A549 (cell line): Measurements from ENCODE around the gene ZNRF3. TPM values are rescaled to one million over a fixed set of nuclear protein-coding genes. Genes with fewer than 3 reads are reported as not detected.
A peak's percentile ranks its signal among the peaks of the same experiment; 100 is the strongest.

Source experiments
- ATAC-seq, 2 experiments: fragments of 200-7000 bp in 1 of 2; fragments of >200 bp in 1 of 2; cut with Nextera tagmentation in 1 of 2; cut with Tn5 transposase in 1 of 2; 3 replicates each; pipeline versions ENCODE4 v1.8.0 to v1.9.1; 2018 to 2020; ENCODE audit warnings: mild to moderate bottlenecking in 1 of 2, moderate library complexity in 1 of 2
- CTCF ChIA-PET: fragments of 300-600 bp; sonication (Branson Sonifier 250); formaldehyde crosslinking; extraction: SDS; loops from one replicate; lab custom pipeline; 2021; ENCODE audit warnings: antibody characterized with exemption, inconsistent platforms; lab: Yijun Ruan, JAX
- POLR2A ChIA-PET: fragments of 350-600 bp; formaldehyde crosslinking; extraction: SDS; loops from one replicate; lab custom pipeline; 2021; ENCODE audit warnings: antibody characterized with exemption, inconsistent platforms; lab: Yijun Ruan, JAX
- DNase-seq, 2 experiments: peaks; one replicate each; pipeline versions ENCODE4 v3.0.0 to v3.0.0-alpha.2; 2011 to 2016; ENCODE audit warnings: low read depth in 1 of 2, low spot score in 1 of 2
- FAIRE-seq: peaks from 2 replicates; lab custom pipeline; 2011; peaks lifted over from hg19 to GRCh38; lab: Jason Lieb, UNC
- H3K27ac ChIP-seq, 2 experiments: fragments of >200 bp; sonication (Bioruptor Twin); formaldehyde crosslinking; 3 replicates each; pipeline ENCODE4 v1.5.1; 2016 to 2017
- H3K4me1 ChIP-seq: fragments of >200 bp; sonication (Bioruptor Twin); formaldehyde crosslinking; 3 replicates; pipeline ENCODE4 v1.6.1; 2016
- H3K4me2 ChIP-seq: fragments of >200 bp; sonication (Bioruptor Twin); formaldehyde crosslinking; 3 replicates; pipeline ENCODE4 v1.6.1; 2016
- H3K4me3 ChIP-seq: fragments of >200 bp; sonication (Bioruptor Twin); formaldehyde crosslinking; 3 replicates; pipeline ENCODE4 v1.5.1; 2016
- H3K9me3 ChIP-seq: fragments of >200 bp; sonication (Bioruptor Twin); formaldehyde crosslinking; 3 replicates; pipeline ENCODE4 v1.6.1; 2016
- ATOH8 ChIP-seq: fragments of 250-450 bp; sonication (Bioruptor Pico); IDR thresholded peaks from 2 replicates; pipeline ENCODE4 v1.5.0; 2020; ENCODE audit warnings: low read depth, mild to moderate bottlenecking, moderate library complexity
- BHLHE40 ChIP-seq: IDR thresholded peaks from 2 replicates; pipeline ENCODE4 v1.6.1; 2012; ENCODE audit warnings: low read depth, low read length, inconsistent platforms
- CBX2 ChIP-seq: fragments of 200-600 bp; sonication (generic); IDR thresholded peaks from 2 replicates; pipeline ENCODE4 v1.6.1; 2016; ENCODE audit warnings: low read depth, mild to moderate bottlenecking, borderline replicate concordance
- FOSL2 ChIP-seq, 2 experiments: fragments of 450-650 bp in 1 of 2; fragments of >200 bp in 1 of 2; sonication (Bioruptor Twin) in 1 of 2; formaldehyde crosslinking; IDR thresholded peaks; 2 replicates each; pipeline versions ENCODE4 v1.5.0 to v1.6.1; 2016 to 2020; ENCODE audit warnings: mild to moderate bottlenecking in 1 of 2, moderate library complexity in 1 of 2
- HDAC2 ChIP-seq: fragments of 200-600 bp; sonication (generic); IDR thresholded peaks from 2 replicates; pipeline ENCODE4 v1.6.1; 2016
- HOXA7 ChIP-seq: fragments of 250-450 bp; sonication (Bioruptor Pico); IDR thresholded peaks from 2 replicates; pipeline ENCODE4 v1.5.0; 2020; ENCODE audit warnings: mild to moderate bottlenecking, moderate library complexity
- KDM1A ChIP-seq: fragments of 200-600 bp; sonication (generic); IDR thresholded peaks from 2 replicates; pipeline ENCODE4 v1.6.1; 2016; ENCODE audit warnings: low read depth, mild to moderate bottlenecking
- MAZ ChIP-seq: fragments of 150-350 bp; IDR thresholded peaks from 2 replicates; pipeline ENCODE4 v1.6.1; 2014; ENCODE audit warnings: antibody characterized with exemption, low read depth, low read length, borderline replicate concordance
- MYC ChIP-seq: IDR thresholded peaks from 2 replicates; pipeline ENCODE4 v1.6.1; 2012; ENCODE audit warnings: mild to moderate bottlenecking, inconsistent platforms, low read length, improper control_type of control experiment, borderline replicate concordance
- NFE2L2 ChIP-seq: fragments of 150-350 bp; conservative IDR thresholded peaks from 2 replicates; pipeline ENCODE4 v1.6.1; 2014; ENCODE audit warnings: low read length
- NPAS2 ChIP-seq: fragments of 250-450 bp; sonication (Bioruptor Pico); IDR thresholded peaks from 2 replicates; pipeline ENCODE4 v1.8.0; 2022; ENCODE audit warnings: mild to moderate bottlenecking, moderate library complexity, borderline replicate concordance
- NR3C1 ChIP-seq: fragments of >200 bp; sonication (Bioruptor Twin); formaldehyde crosslinking; IDR thresholded peaks from 3 replicates; pipeline ENCODE4 v1.6.1; 2017
- RNF2 ChIP-seq: fragments of 200-600 bp; sonication (generic); IDR thresholded peaks from 2 replicates; pipeline ENCODE4 v1.6.1; 2016; ENCODE audit warnings: low read depth, mild to moderate bottlenecking, antibody characterized with exemption, moderate library complexity, borderline replicate concordance
- SMC3 ChIP-seq: fragments of >200 bp; sonication (Bioruptor Twin); formaldehyde crosslinking; IDR thresholded peaks from 3 replicates; pipeline ENCODE4 v1.6.1; 2018; ENCODE audit warnings: inconsistent platforms
- SREBF2 ChIP-seq: fragments of 450-650 bp; IDR thresholded peaks from 2 replicates; pipeline ENCODE4 v1.6.1; 2014; ENCODE audit warnings: mild to moderate bottlenecking, moderate library complexity
- ZC3H11A ChIP-seq: fragments of 450-650 bp; IDR thresholded peaks from 2 replicates; pipeline ENCODE4 v1.6.1; 2014; ENCODE audit warnings: antibody characterized with exemption, mild to moderate bottlenecking
- WGBS: methylation state at CpG from one replicate; pipeline ENCODE4 v1.1.6; 2017; ENCODE audit errors: missing lambda C conversion rate; 5-methylcytosine and 5-hydroxymethylcytosine counted together
- polyA plus RNA-seq, 4 experiments: library from polyadenylated mRNA; depleted of rRNA in 3 of 4; stranded (reverse); fragments of >200 nt; fragmentation: RNase III in 1 of 4; extraction: RNeasy Plus Mini Kit Qiagen cat#74134 plus additional on column Dnase treatment in 1 of 4; gene quantifications; 2 replicates in 3 of 4; 3 replicates in 1 of 4; pipeline ENCODE4 v1.2.3, GENCODE V29; 2011 to 2017
- TF ChIP-seq, protein P1 (sequence below): fragments of >200 bp; sonication (Bioruptor Twin); formaldehyde crosslinking; IDR thresholded peaks from 2 replicates; pipeline ENCODE4 v1.6.1; 2016
- TF ChIP-seq, protein P2 (sequence below): fragments of >200 bp; sonication (Bioruptor Twin); formaldehyde crosslinking; IDR thresholded peaks from 3 replicates; pipeline ENCODE4 v1.5.1; 2016
- TF ChIP-seq, protein P3 (sequence below): fragments of 450-650 bp; IDR thresholded peaks from 2 replicates; pipeline ENCODE4 v1.6.1; 2014; ENCODE audit warnings: antibody characterized with exemption
- TF ChIP-seq, protein P4 (sequence below): fragments of >200 bp; sonication (Bioruptor Twin); formaldehyde crosslinking; IDR thresholded peaks from 3 replicates; pipeline ENCODE4 v1.6.1; 2016

ZNRF3 gene
- polyA plus RNA-seq, 2 of the 4 experiments (the other 2 are of a cell fraction) = 4.6 to 6.9 TPM

DNA sequence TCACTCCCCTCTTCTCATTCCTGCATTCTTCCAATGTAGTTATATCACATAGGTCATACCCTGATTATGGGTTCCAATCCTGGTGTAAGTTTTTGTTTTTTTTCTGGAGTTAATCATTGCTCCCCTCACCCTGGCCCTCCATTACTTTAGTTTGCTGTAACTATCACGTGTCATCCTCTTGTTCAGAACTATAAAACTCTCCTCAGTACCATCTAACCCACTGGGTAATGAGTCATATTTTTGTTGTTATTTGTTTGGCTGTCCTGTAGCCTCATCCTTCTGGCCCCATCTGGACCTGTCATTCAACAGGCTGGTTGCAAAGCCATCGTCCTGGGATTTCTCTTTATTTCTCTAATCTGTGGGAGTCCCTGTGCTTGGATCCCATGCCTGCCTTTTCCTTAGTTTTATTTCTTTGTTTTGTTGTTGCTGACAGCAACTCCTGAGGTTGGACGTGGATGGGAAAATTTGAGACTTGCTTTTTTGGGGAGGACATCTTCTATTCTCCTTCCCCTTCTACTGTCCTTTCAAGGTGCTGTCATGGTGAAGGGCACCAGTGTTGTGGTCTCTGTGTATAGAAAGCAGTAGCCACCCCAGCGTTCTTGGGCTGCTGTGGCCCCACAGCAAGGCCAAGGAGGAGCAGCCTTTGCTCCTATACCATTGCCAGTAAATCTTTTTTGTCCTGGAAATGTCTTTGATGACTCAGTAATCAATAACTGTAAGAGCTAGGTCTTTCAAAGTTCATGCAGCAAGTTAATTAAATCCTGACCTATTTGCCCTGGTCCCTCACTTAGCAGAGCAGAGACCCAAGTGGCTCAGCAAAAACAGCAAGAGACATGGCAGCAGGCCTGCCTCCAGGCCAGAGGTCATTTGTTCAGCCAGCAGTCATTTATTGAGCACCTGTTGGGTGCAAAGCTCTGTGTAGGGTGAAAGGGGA, 95.8 kb downstream of the ZNRF3 start:
- ChIA-PET CTCF (no interaction called here), POLR2A (no interaction called here)
- TF ChIP-seq FOSL2 (IDR thresholded peaks at IDR 0.05) (no peak), FOSL2 (CRISPR knock-in tag; IDR thresholded peaks at IDR 0.05) (0 out of 2 replicates have a peak, but pooled peaks have one; percentile 12), CBX2 (no peak)
- 57% methylated on average over 4 of the region's 4 CpGs for WGBS
- Histone ChIP-seq H3K4me2 (peak overlapping the region; percentile 90), H3K27ac (peak overlapping the region; percentile 83 to 87), H3K4me3 (no peak overlapping the region), H3K4me1 (peaks cover 85% of the 10 kb centered on the region), H3K9me3 (no peaks in the 10 kb centered on the region)
- ATAC-seq (no peak), FAIRE-seq (no peak), DNase-seq (no peak)

GRCh38 chr22:28980326-28980725, 97.0 kb downstream of the ZNRF3 start:
- Histone ChIP-seq H3K4me2 (peak overlapping the region; percentile 24; the same call in 2 of the 3 replicates), H3K9me3 (0 out of 3 replicates have a peak, but pooled peaks cover 2% of the 10 kb centered on the region), H3K4me3 (no peak overlapping the region), H3K4me1 (peaks cover 93% of the 10 kb centered on the region), H3K27ac (peak overlapping the region in 1 of 2 experiments; percentile 87; a peak in 2 of 6 replicates)
- DNase-seq = no peak
- no peak for FAIRE-seq
- ChIA-PET POLR2A (no interaction called here), CTCF (no interaction called here)
- no peak for TF ChIP-seq BHLHE40
- no peak for ATAC-seq

DNA sequence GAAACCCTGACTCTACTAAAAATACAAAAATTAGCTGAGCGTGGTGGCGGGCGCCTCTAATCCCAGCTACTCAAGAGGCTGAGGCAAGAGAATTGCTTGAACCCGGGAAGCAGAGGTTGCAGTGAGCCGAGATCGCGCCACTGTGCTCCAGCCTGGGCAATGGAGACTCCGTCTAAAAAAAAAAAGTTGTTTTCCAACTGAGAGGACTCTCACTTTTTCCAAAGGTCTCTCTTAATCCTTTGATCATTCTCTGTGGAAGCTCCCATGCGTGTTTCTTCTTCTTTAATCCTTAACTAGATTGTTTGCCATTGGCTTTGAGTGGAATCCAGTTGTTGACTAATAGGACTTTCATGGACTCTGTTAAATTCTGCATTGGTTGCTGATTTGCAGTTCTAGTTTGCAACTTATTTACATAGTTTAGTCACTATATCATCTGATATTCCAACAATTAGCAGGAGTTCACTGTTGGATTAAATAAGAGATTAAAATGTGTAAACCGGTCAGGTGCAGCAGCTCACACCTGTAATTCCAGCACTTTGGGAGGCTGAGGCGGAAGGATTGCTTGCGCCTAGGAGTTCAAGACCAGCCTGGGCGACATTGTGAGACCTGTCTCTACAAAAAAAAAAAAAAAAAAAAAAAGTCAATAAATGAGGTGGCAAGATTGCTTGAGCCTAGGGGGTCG, 98.6 kb downstream of the ZNRF3 start:
- no peak for ATAC-seq
- H3K4me3 ChIP-seq = no peak overlapping the region
- H3K4me2 ChIP-seq = peak overlapping the region; percentile 53
- 65% methylated on average over 14 of the region's 14 CpGs for WGBS
- DNase-seq = peak in 1 of 2 experiments; percentile 16
- no peak for FAIRE-seq
- 0 out of 3 replicates have a peak, but pooled peaks cover 6% of the 10 kb centered on the region for H3K9me3 ChIP-seq
- CTCF ChIA-PET = interaction anchor here (1.3 to 1.9 kb wide), 2 partner anchors 53 to 59 kb away, joined by 3 to 6 read pairs; no protein-coding TSS in a partner anchor
- POLR2A ChIA-PET = no interaction called here
- H3K4me1 ChIP-seq = peaks cover 76% of the 10 kb centered on the region
- TF ChIP-seq HOXA7 (CRISPR knock-in tag) = no peak
- TF ChIP-seq ZC3H11A = no peak
- TF ChIP-seq, protein P1, sequence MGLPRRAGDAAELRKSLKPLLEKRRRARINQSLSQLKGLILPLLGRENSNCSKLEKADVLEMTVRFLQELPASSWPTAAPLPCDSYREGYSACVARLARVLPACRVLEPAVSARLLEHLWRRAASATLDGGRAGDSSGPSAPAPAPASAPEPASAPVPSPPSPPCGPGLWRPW = no peak
- TF ChIP-seq NR3C1 = no peak
- TF ChIP-seq ATOH8 (CRISPR knock-in tag) = no peak
- TF ChIP-seq, protein P2, sequence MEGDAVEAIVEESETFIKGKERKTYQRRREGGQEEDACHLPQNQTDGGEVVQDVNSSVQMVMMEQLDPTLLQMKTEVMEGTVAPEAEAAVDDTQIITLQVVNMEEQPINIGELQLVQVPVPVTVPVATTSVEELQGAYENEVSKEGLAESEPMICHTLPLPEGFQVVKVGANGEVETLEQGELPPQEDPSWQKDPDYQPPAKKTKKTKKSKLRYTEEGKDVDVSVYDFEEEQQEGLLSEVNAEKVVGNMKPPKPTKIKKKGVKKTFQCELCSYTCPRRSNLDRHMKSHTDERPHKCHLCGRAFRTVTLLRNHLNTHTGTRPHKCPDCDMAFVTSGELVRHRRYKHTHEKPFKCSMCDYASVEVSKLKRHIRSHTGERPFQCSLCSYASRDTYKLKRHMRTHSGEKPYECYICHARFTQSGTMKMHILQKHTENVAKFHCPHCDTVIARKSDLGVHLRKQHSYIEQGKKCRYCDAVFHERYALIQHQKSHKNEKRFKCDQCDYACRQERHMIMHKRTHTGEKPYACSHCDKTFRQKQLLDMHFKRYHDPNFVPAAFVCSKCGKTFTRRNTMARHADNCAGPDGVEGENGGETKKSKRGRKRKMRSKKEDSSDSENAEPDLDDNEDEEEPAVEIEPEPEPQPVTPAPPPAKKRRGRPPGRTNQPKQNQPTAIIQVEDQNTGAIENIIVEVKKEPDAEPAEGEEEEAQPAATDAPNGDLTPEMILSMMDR = no peak
- no peak for TF ChIP-seq MYC
- TF ChIP-seq HDAC2 = no peak
- TF ChIP-seq RNF2 = no peak
- TF ChIP-seq, protein P3, sequence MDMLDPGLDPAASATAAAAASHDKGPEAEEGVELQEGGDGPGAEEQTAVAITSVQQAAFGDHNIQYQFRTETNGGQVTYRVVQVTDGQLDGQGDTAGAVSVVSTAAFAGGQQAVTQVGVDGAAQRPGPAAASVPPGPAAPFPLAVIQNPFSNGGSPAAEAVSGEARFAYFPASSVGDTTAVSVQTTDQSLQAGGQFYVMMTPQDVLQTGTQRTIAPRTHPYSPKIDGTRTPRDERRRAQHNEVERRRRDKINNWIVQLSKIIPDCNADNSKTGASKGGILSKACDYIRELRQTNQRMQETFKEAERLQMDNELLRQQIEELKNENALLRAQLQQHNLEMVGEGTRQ = no peak
- no peak for TF ChIP-seq MAZ
- TF ChIP-seq SMC3 = no peak
- TF ChIP-seq, protein P4, sequence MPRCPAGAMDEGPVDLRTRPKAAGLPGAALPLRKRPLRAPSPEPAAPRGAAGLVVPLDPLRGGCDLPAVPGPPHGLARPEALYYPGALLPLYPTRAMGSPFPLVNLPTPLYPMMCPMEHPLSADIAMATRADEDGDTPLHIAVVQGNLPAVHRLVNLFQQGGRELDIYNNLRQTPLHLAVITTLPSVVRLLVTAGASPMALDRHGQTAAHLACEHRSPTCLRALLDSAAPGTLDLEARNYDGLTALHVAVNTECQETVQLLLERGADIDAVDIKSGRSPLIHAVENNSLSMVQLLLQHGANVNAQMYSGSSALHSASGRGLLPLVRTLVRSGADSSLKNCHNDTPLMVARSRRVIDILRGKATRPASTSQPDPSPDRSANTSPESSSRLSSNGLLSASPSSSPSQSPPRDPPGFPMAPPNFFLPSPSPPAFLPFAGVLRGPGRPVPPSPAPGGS = no peak
- TF ChIP-seq KDM1A = no peak
- TF ChIP-seq NPAS2 (CRISPR knock-in tag) = no peak
- TF ChIP-seq NFE2L2 = no peak
- TF ChIP-seq SREBF2 = no peak
- peak overlapping the region; percentile 33 to 74; a peak in 5 of 6 replicates for H3K27ac ChIP-seq
